Sciatic nerve (tissue), 2 donors: ENCODE measurements around the gene GLMP. TPM values are rescaled to one million over a fixed set of nuclear protein-coding genes. Genes with fewer than 3 reads are reported as not detected.

ENCODE experiments used
- ATAC-seq: fragments of 200-7000 bp; cut with Tn5 transposase; one replicate; pipeline ENCODE4 v1.9.1; 2020; ENCODE audit warnings: mild to moderate bottlenecking, moderate library complexity
- DNase-seq: peaks from one replicate; pipeline ENCODE4 v3.0.0-alpha.2; 2020; ENCODE audit warnings: low spot score
- intact Hi-C: fragments of 100-400 bp; cut with DNase I; formaldehyde crosslinking; loops from one replicate; pipeline ENCODE4 v1.14.2; 2022
- total RNA-seq: library from RNA; stranded (reverse); fragmentation: NEBNext Ultra II Directional; extraction: Animal tissue kit (Norgen Biotek cat#: 25700); gene quantifications from one replicate; pipeline ENCODE4 v1.2.1, GENCODE V29; 2021
- donor health status: DM: no; HTN: no; CAD: no.
- donor health status: DM: no; HTN: no; CAD: no.

GLMP gene
- total RNA-seq, 1 donor from 2014 or later = 39.0 TPM

GRCh38 chr1:156259805-156260204 lies 35.7 kb downstream of the GLMP start:
- DNase-seq (no peak), ATAC-seq (no peak)
- intact Hi-C loops = no loop called here

- intact Hi-C loops = no loop called here
- no peak for DNase-seq
- ATAC-seq = no peak
These were observed 36.6 kb downstream of the GLMP start for GRCh38 chr1:156258859-156259258.

GRCh38 chr1:156257711-156258110 lies 37.8 kb downstream of the GLMP start:
- intact Hi-C loops = no loop called here
- ATAC-seq (no peak), DNase-seq (no peak)

GRCh38 chr1:156253634-156254033 lies 41.8 kb downstream of the GLMP start:
- intact Hi-C loops = no loop called here
- ATAC-seq = no peak

GRCh38 chr1:156251527-156251926 lies 44.0 kb downstream of the GLMP start:
- intact Hi-C loops = no loop called here
- DNase-seq = no peak
- no peak for ATAC-seq

More at GRCh38 chr1:156253634-156254033, 41.8 kb downstream of the GLMP start:
- no peak for DNase-seq

- no peak for ATAC-seq
- no peak for DNase-seq
- intact Hi-C loops = no loop called here
These were observed 45.9 kb downstream of the GLMP start for GRCh38 chr1:156249593-156249992.

- ATAC-seq = no peak
These were observed 47.2 kb downstream of the GLMP start for GRCh38 chr1:156248323-156248683.

GRCh38 chr1:156247460-156248322 lies 47.8 kb downstream of the GLMP start, which contains the start of gene PAQR6:
Gene PAQR6, minus strand, starts transcription at chr1:156248056. Its CDS starts 1,325 bp downstream, at chr1:156246731.
- ATAC-seq (peak; percentile 67), DNase-seq (peak; percentile 83)
- intact Hi-C loops = no loop called here

More at GRCh38 chr1:156248323-156248683, 47.2 kb downstream of the GLMP start:
- intact Hi-C loops = no loop called here
- DNase-seq = no peak

GRCh38 chr1:156246781-156247459 lies 48.6 kb downstream of the GLMP start:
- intact Hi-C loops = no loop called here
- ATAC-seq = peak; percentile 83
- DNase-seq = peak; percentile 77

GRCh38 chr1:156246241-156246780 lies 49.2 kb downstream of the GLMP start:
- intact Hi-C loops = no loop called here
- DNase-seq = no peak
- ATAC-seq = no peak

- no peak for ATAC-seq
- intact Hi-C loops = no loop called here
- DNase-seq = no peak
These were observed 49.8 kb downstream of the GLMP start for GRCh38 chr1:156245451-156246232.

- intact Hi-C loops = no loop called here
- ATAC-seq = no peak
- no peak for DNase-seq
These were observed 50.8 kb downstream of the GLMP start for GRCh38 chr1:156244712-156245111.

GRCh38 chr1:156244126-156244525 lies 51.4 kb downstream of the GLMP start:
- intact Hi-C loops = no loop called here
- ATAC-seq (no peak), DNase-seq (no peak)

- DNase-seq = no peak
- intact Hi-C loops = no loop called here
- no peak for ATAC-seq
These were observed 52.7 kb downstream of the GLMP start for GRCh38 chr1:156242738-156243137.

Other genes with a start within 250 kb of the GLMP start
- 37.6 TPM for gene UBQLN4, start 241.9 kb downstream of the GLMP start, total RNA-seq
- 35.8 TPM for gene LAMTOR2, start 240.9 kb downstream of the GLMP start, total RNA-seq
- gene RAB25, start 234.5 kb downstream of the GLMP start, total RNA-seq = not detected
- gene MEX3A, start 213.2 kb downstream of the GLMP start, total RNA-seq = 1.2 TPM
- 322 TPM for gene LMNA, start 181.0 kb downstream of the GLMP start, total RNA-seq
- 8.4 TPM for gene SEMA4A, start 142.1 kb downstream of the GLMP start, total RNA-seq
- 16.3 TPM for gene SLC25A44, start 101.6 kb downstream of the GLMP start, total RNA-seq
- gene PMF1, start 82.7 kb downstream of the GLMP start, total RNA-seq = 37.4 TPM
- gene BGLAP, start 53.5 kb downstream of the GLMP start, total RNA-seq = 5.1 TPM
- gene PAQR6, start 47.6 kb downstream of the GLMP start, total RNA-seq = 48.9 TPM
- gene SMG5, start 12.9 kb downstream of the GLMP start, total RNA-seq = 64.0 TPM
- 3.1 TPM for gene TMEM79, start 11.4 kb downstream of the GLMP start, total RNA-seq
- not detected for gene VHLL, start 3.6 kb upstream of the GLMP start, total RNA-seq
- 98.6 TPM for gene CCT3, start 42.6 kb upstream of the GLMP start, total RNA-seq
- gene TSACC, start 42.8 kb upstream of the GLMP start, total RNA-seq = not detected
- not detected for gene RHBG, start 73.5 kb upstream of the GLMP start, total RNA-seq
- 66.8 TPM for gene MEF2D, start 205.1 kb upstream of the GLMP start, total RNA-seq